ENCODE data around the gene RBKS.

DNA sequence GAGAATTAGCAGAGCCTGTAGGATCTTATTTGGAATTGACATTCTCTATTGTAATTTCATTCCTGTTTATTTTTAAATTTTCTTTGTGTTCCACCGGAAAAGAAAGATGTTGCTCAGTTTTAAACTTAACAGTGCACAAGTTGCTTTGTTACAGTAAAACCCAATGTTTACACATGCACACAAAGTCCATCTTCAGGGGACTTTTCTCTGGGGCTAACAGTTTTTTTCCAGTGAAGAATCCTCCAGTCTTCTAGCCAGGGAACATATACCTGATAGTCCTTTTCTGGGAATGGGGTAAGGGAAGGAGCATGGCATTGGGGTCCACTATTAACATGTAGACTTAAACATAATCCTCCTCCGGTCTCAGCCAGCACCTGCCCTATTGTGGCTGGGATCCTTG lies 143.9 kb downstream of the RBKS start:
- TF ChIP-seq, protein P1, sequence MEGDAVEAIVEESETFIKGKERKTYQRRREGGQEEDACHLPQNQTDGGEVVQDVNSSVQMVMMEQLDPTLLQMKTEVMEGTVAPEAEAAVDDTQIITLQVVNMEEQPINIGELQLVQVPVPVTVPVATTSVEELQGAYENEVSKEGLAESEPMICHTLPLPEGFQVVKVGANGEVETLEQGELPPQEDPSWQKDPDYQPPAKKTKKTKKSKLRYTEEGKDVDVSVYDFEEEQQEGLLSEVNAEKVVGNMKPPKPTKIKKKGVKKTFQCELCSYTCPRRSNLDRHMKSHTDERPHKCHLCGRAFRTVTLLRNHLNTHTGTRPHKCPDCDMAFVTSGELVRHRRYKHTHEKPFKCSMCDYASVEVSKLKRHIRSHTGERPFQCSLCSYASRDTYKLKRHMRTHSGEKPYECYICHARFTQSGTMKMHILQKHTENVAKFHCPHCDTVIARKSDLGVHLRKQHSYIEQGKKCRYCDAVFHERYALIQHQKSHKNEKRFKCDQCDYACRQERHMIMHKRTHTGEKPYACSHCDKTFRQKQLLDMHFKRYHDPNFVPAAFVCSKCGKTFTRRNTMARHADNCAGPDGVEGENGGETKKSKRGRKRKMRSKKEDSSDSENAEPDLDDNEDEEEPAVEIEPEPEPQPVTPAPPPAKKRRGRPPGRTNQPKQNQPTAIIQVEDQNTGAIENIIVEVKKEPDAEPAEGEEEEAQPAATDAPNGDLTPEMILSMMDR (IDR thresholded peaks at IDR 0.05; ENCODE audit: low read depth, low read length): no peak
- TF ChIP-seq EZH2phosphoT487 (IDR thresholded peaks at IDR 0.05; ENCODE audit: low read depth): no peak
